Activated naive CD4-positive, alpha-beta T cell treated with anti-CD3 and anti-CD28 coated beads, Interleukin-2, amount 50 U/mL, for 72 hours (primary cell): ENCODE data around the gene ACACA. TPM values are rescaled to one million over a fixed set of nuclear protein-coding genes. Genes with fewer than 3 reads are reported as not detected.
A peak's percentile ranks its signal among the peaks of the same experiment; 100 is the strongest.
"Not testable (repeated sequence)": the region's sequence is repeated elsewhere in the genome, so short reads cannot be mapped to it uniquely, and the experiment has no call there.

Experiments
- ATAC-seq, 2 donors: fragments of 150-1000 bp; cut with Tn5 transposase; 2 replicates each; pipeline ENCODE4 v1.10.0; 2021; ENCODE audit warnings: mild to moderate bottlenecking in 2 of 2, moderate library complexity in 2 of 2
- DNase-seq, 2 donors: peaks; one replicate each; pipeline ENCODE4 v3.0.0; 2021 to 2022; ENCODE audit warnings: low spot score in 2 of 2
- H3K27ac Mint-ChIP-seq, 2 donors: one replicate each; pipeline ENCODE4 v1.8.0; 2022; ENCODE audit warnings: mild to moderate bottlenecking in 2 of 2, mixed read lengths in 2 of 2
- H3K36me3 Mint-ChIP-seq, 2 donors: one replicate each; pipeline ENCODE4 v1.8.0; 2022; ENCODE audit warnings: mixed read lengths in 2 of 2
- H3K9me3 Mint-ChIP-seq, 2 donors: one replicate each; pipeline ENCODE4 v1.8.0; 2022; ENCODE audit warnings: mixed read lengths in 2 of 2
- total RNA-seq, 2 donors: library from RNA; stranded (reverse); gene quantifications; one replicate each; pipeline ENCODE4 v1.2.3, GENCODE V29; 2022

ACACA gene
- 10 to 100 TPM; 47.6 to 59.9 TPM for total RNA-seq

- H3K36me3 Mint-ChIP-seq, result peaks cover 22 to 41% of the 10 kb centered on the region in 2 donors
- ATAC-seq (peak; percentile 89 to 97), DNase-seq (peak; percentile 81 to 82)
- peak within 1 kb of the TSS; percentile 98 for H3K27ac Mint-ChIP-seq
- no peaks in the 10 kb centered on the region for H3K9me3 Mint-ChIP-seq
These were observed at the start of gene ACACA, which contains the start of gene TADA2A for GRCh38 chr17:37406635-37407461. TSS of gene ACACA (minus strand) at chr17:37406836. CDS start at chr17:37406299, 537 bp downstream. TSS of gene TADA2A (plus strand) at chr17:37406886. CDS start at chr17:37411366, 4,480 bp downstream.

GRCh38 chr17:37450112-37450511 is 43.5 kb upstream of the ACACA start:
- H3K9me3 Mint-ChIP-seq, result no peaks in the 10 kb centered on the region
- ATAC-seq, result no peak
- no peak for DNase-seq
- peaks cover 4 to 10% of the 10 kb centered on the region in 2 donors for H3K36me3 Mint-ChIP-seq
- peak overlapping the region in 1 of 2 donors; percentile 58 for H3K27ac Mint-ChIP-seq

- H3K36me3 Mint-ChIP-seq, result peaks cover 4 to 10% of the 10 kb centered on the region in 2 donors
- ATAC-seq (peak; percentile 36 to 48), DNase-seq (no peak)
- H3K9me3 Mint-ChIP-seq, result no peaks in the 10 kb centered on the region
- H3K27ac Mint-ChIP-seq, result no peak overlapping the region
These were observed 41.0 kb upstream of the ACACA start for GRCh38 chr17:37447641-37448040.

- peaks cover 4 to 10% of the 10 kb centered on the region in 2 donors for H3K36me3 Mint-ChIP-seq
These were observed 39.4 kb upstream of the ACACA start for GRCh38 chr17:37446027-37446426.

GRCh38 chr17:37441369-37442014 is 34.9 kb upstream of the ACACA start:
- not testable (repeated sequence) for H3K27ac Mint-ChIP-seq, DNase-seq, H3K9me3 Mint-ChIP-seq, ATAC-seq
- peaks cover 0 to 14% of the 10 kb centered on the region in 2 donors for H3K36me3 Mint-ChIP-seq

More at GRCh38 chr17:37446027-37446426, 39.4 kb upstream of the ACACA start:
- DNase-seq (no peak), ATAC-seq (no peak)
- no peak overlapping the region for H3K27ac Mint-ChIP-seq
- no peaks in the 10 kb centered on the region for H3K9me3 Mint-ChIP-seq

- Mint-ChIP-seq H3K27ac (no peak overlapping the region), H3K36me3 (peaks cover 0 to 14% of the 10 kb centered on the region in 2 donors), H3K9me3 (no peaks in the 10 kb centered on the region)
- no peak for ATAC-seq
- no peak for DNase-seq
These were observed 33.8 kb upstream of the ACACA start for GRCh38 chr17:37440424-37440823.

- DNase-seq, result no peak
- Mint-ChIP-seq H3K36me3 (peaks cover 0 to 14% of the 10 kb centered on the region in 2 donors), H3K27ac (no peak overlapping the region), H3K9me3 (no peaks in the 10 kb centered on the region)
- no peak for ATAC-seq
These were observed 31.5 kb upstream of the ACACA start for GRCh38 chr17:37438141-37438540.

GRCh38 chr17:37432671-37433070 is 26.0 kb upstream of the ACACA start:
- Mint-ChIP-seq H3K27ac (no peak overlapping the region), H3K36me3 (peaks cover 0 to 9% of the 10 kb centered on the region in 2 donors), H3K9me3 (no peaks in the 10 kb centered on the region)

GRCh38 chr17:37430051-37430627 is 23.5 kb upstream of the ACACA start:
- Mint-ChIP-seq H3K9me3 (no peaks in the 10 kb centered on the region), H3K27ac (peak overlapping the region; percentile 68 to 92), H3K36me3 (peaks cover 0 to 6% of the 10 kb centered on the region in 2 donors)
- no peak for DNase-seq
- peak; percentile 91 for ATAC-seq

More at GRCh38 chr17:37432671-37433070, 26.0 kb upstream of the ACACA start:
- ATAC-seq, result no peak
- DNase-seq, result no peak

- Mint-ChIP-seq H3K9me3 (no peaks in the 10 kb centered on the region), H3K36me3 (peaks cover 0 to 6% of the 10 kb centered on the region in 2 donors), H3K27ac (peak overlapping the region in 1 of 2 donors; percentile 68)
- no peak for DNase-seq
- no peak for ATAC-seq
These were observed 22.8 kb upstream of the ACACA start for GRCh38 chr17:37429453-37429852.

- peaks cover 0 to 6% of the 10 kb centered on the region in 2 donors for H3K36me3 Mint-ChIP-seq
- H3K9me3 Mint-ChIP-seq, result no peaks in the 10 kb centered on the region
- H3K27ac Mint-ChIP-seq, result no peak overlapping the region
- no peak for ATAC-seq
- no peak for DNase-seq
These were observed 22.4 kb upstream of the ACACA start for GRCh38 chr17:37429039-37429438.

- DNase-seq (no peak), ATAC-seq (no peak)
- peaks cover 0 to 6% of the 10 kb centered on the region in 2 donors for H3K36me3 Mint-ChIP-seq
- no peaks in the 10 kb centered on the region for H3K9me3 Mint-ChIP-seq
- H3K27ac Mint-ChIP-seq, result peak overlapping the region in 1 of 2 donors; percentile 79
These were observed 18.6 kb upstream of the ACACA start for GRCh38 chr17:37425268-37425667.

GRCh38 chr17:37422971-37423625 is 16.5 kb upstream of the ACACA start:
- no peak for ATAC-seq
- H3K9me3 Mint-ChIP-seq, result no peaks in the 10 kb centered on the region
- H3K27ac Mint-ChIP-seq, result no peak overlapping the region
- H3K36me3 Mint-ChIP-seq, result peaks cover 0 to 2% of the 10 kb centered on the region in 2 donors
- no peak for DNase-seq

- H3K27ac Mint-ChIP-seq, result no peak overlapping the region
- peaks cover 0 to 22% of the 10 kb centered on the region in 2 donors for H3K36me3 Mint-ChIP-seq
- H3K9me3 Mint-ChIP-seq, result no peaks in the 10 kb centered on the region
- no peak for DNase-seq
- ATAC-seq, result no peak
These were observed 11.2 kb upstream of the ACACA start for GRCh38 chr17:37417852-37418251.

- ATAC-seq, result no peak
- no peak for DNase-seq
- Mint-ChIP-seq H3K9me3 (no peaks in the 10 kb centered on the region), H3K27ac (no peak overlapping the region), H3K36me3 (peaks cover 0 to 40% of the 10 kb centered on the region in 2 donors)
These were observed 7.4 kb upstream of the ACACA start for GRCh38 chr17:37413875-37414519.

- ATAC-seq (no peak), DNase-seq (no peak)
- Mint-ChIP-seq H3K9me3 (no peaks in the 10 kb centered on the region), H3K27ac (peak overlapping the region in 1 of 2 donors; percentile 56), H3K36me3 (peaks cover 22 to 57% of the 10 kb centered on the region in 2 donors)
These were observed 3.7 kb upstream of the ACACA start for GRCh38 chr17:37410357-37410756.
